GM12872 (cell line): Measurements from ENCODE around the gene STMN3.

Source experiments
- TF ChIP-seq, protein P1 (sequence below): IDR thresholded peaks from 3 replicates; pipeline ENCODE4 v1.5.1; 2011; ENCODE audit warnings: low read depth, mild to moderate bottlenecking, low read length, moderate library complexity; ENCODE audit not compliant: insufficient read depth

The STMN3 gene

DNA sequence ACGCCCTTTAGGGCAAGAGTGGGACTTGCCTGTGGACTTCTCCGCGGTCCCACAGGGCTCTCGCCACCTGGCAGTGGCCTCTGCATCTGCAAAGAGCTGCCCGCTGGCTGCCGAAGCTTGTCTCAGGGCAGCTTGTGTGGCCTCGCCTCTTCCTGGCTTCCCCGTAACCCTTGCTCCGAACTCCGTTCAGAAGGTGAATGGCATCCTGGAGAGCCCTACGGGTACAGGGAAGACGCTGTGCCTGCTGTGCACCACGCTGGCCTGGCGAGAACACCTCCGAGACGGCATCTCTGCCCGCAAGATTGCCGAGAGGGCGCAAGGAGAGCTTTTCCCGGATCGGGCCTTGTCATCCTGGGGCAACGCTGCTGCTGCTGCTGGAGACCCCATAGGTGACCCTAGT, 7.9 kb upstream of the STMN3 start:
- TF ChIP-seq, protein P1, sequence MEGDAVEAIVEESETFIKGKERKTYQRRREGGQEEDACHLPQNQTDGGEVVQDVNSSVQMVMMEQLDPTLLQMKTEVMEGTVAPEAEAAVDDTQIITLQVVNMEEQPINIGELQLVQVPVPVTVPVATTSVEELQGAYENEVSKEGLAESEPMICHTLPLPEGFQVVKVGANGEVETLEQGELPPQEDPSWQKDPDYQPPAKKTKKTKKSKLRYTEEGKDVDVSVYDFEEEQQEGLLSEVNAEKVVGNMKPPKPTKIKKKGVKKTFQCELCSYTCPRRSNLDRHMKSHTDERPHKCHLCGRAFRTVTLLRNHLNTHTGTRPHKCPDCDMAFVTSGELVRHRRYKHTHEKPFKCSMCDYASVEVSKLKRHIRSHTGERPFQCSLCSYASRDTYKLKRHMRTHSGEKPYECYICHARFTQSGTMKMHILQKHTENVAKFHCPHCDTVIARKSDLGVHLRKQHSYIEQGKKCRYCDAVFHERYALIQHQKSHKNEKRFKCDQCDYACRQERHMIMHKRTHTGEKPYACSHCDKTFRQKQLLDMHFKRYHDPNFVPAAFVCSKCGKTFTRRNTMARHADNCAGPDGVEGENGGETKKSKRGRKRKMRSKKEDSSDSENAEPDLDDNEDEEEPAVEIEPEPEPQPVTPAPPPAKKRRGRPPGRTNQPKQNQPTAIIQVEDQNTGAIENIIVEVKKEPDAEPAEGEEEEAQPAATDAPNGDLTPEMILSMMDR: no peak

DNA sequence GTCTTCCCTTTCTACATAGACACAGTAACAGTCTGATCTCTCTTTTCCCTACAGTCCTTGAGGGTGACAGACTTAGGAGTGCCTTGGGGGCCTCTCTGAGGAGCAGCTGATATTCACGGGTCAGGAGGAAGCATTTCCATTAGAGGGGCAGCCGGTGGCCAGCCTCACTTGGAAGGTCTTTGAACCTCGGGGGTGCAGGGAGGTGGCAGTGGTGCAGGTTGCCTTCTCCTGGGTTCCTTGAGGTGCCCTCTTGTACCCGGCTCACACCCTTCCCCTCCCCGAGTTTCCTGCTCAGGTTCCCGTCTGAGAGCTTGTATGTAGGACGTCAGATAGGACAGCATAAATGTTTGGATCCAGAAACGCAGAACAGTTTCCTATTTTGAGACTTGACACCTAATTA, 7.4 kb upstream of the STMN3 start:
- TF ChIP-seq, protein P1: no peak

DNA sequence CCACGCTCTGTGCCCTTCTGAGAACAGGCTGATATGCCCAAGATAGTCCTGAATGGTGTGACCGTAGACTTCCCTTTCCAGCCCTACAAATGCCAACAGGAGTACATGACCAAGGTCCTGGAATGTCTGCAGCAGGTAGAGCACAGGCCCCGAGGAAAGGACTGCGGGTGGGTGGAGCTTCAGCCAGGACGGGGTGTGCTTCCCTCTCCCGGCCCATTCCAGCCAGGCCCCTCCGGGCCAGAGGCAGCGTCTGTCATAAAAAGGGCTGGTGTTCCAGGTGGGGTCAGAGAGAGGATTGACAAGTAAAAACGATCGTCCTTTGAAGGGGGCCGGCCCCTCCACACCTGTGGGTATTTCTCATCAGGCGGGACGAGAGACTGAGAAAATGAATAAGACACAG, 6.1 kb upstream of the STMN3 start:
- TF ChIP-seq, protein P1: no peak

DNA sequence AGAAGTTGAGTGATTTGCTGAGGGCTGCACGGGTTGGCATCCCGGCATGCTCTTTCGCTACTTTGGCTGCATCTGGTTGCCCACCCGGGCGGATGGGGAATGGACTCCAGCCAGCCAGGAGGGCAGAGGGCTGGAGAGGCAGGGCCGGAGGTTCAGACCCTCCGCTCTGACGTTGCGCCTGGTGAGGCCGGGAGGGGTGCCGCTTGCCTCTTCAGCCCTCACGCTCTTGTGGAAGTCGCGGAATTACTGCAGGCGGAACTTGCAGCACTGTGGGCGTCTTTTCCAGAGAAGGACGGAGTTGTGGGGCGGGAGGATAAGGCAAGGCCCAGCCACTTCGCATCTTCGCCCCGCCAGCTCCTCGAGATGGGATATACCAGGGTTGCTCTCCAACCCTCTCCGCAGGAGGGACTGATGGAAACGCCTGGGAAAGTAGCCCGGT, 5.5 kb upstream of the STMN3 start:
- TF ChIP-seq, protein P1: no peak

DNA sequence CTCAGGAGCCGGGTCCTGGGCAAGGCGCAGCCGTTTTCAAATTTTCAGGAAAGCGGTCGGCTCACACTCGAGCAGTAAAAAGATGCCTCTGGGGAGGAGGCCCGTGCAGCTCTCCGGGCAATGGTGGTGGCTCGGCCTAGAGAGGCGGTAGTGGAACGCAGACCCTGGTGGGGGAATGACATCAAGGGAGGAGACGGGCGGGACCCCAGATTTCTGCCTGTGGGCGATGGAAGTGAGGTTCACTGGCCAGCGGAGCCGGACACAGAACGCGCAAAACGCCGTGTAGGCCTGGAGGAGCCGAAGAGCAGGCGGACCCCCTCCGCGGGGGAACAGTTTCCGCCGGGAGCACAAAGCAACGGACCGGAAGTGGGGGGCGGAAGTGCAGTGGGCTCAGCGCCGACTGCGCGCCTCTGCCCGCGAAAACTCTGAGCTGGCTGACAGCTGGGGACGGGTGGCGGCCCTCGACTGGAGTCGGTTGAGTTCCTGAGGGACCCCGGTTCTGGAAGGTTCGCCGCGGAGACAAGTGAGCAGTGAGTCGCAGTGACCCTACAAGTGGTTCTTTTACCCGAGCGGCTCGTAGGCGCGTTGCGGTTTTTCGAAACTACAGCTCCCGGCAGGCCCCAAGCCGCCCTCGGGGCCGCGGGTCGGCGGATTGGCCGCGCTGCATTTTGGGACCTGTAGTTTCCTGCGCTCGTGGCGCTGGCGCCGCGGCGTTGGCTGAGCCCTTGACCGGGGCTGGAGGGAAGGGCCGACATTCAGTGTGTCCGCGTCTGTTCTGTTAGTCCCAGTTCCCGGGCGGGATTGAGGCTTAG, 4.9 kb upstream of the STMN3 start, which contains the start of gene RTEL1:
Gene RTEL1, plus strand, starts transcription at position 376 of the 812 bp plus-strand sequence. CDS start 1,091 bp downstream, outside the sequence.
- TF ChIP-seq, protein P1: no peak

DNA sequence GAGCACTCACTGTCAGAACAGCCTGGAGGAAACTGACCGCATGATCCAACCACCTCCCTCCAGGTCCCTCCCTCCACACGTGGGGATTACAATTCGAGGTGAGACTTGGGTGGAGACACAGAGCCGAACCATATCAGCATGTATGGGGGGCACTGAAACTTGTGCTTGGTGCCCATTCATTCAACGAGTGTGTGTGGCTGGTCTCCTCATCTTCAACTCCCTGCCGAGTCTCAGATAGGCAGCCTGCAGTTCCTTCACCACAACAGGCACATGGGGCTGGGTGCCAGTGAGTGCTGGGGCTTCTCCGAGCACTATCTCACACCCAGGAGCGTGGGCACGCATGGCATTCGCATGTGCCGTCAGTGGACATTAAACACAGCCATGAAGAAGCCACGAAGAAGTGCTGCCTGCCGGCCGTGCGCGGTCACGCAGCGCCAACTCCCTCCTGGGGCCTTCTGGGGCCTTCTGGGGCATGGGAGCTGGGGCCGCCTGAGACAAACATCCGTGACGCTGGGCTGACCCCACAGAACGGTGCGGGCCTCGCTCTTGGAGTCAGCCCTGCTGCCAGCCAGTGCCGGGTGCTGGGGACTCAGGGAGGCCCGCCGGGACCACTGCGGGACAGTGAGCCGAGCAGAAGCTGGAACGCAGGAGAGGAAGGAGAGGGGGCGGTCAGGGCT, 4.2 kb upstream of the STMN3 start:
- TF ChIP-seq, protein P1: no peak

DNA sequence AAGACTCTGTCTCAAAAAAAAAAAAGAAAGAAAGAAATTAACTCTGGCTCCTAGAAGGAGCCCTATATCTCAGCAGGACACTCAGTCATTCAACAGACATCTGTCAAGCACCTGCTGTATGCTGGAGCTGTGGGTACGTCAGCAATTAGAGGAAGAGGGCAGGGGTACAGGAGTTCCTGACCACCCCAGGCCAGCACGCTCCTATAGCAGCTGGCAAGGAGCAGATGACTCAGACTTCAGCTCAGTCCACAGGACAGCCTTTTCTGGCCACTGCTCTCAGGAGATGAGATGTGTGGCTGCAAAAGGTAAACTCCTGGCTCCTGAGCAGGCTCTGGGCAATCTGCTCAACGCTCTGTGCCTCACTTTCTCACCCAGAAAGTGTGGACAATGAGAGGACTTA, 3.2 kb upstream of the STMN3 start:
- TF ChIP-seq, protein P1: no peak
